CD14-positive monocyte (primary cell): ENCODE data around the gene DIAPH2. TPM values are rescaled to one million over a fixed set of nuclear protein-coding genes. Genes with fewer than 3 reads are reported as not detected.

Experiments used
- DNase-seq, 3 donors: peaks; one replicate each; pipeline ENCODE4 v3.0.0-alpha.2; 2011 to 2022
- H2AFZ ChIP-seq: 2 replicates; pipeline ENCODE4 v1.6.0; 2012; ENCODE audit warnings: mild to moderate bottlenecking, low read depth, low read length, inconsistent platforms; ENCODE audit not compliant: insufficient read depth, poor library complexity, severe bottlenecking
- H3K27ac ChIP-seq, 2 donors: 1 replicate in 1 of 2; 2 replicates in 1 of 2; pipeline ENCODE4 v1.5.1; 2012 to 2013; ENCODE audit warnings: low read length in 2 of 2, control low read depth in 1 of 2, inconsistent platforms in 1 of 2, low read depth in 1 of 2, mild to moderate bottlenecking in 1 of 2
- H3K27me3 ChIP-seq, 2 donors: one replicate each; pipeline versions ENCODE4 v1.6.0 to v1.6.1; 2011 to 2013; ENCODE audit warnings: low read length in 2 of 2; ENCODE audit not compliant: control insufficient read depth in 2 of 2, insufficient read depth in 2 of 2
- H3K36me3 ChIP-seq, 2 donors: replicated peaks in 1 of 2; 1 replicate in 1 of 2; 2 replicates in 1 of 2; pipeline versions ENCODE4 v1.5.1 to v1.6.1; 2012 to 2013; ENCODE audit warnings: low read length in 2 of 2, control low read depth in 1 of 2, inconsistent platforms in 1 of 2, mild to moderate bottlenecking in 1 of 2; ENCODE audit not compliant: insufficient read depth in 2 of 2, control insufficient read depth in 1 of 2
- H3K4me1 ChIP-seq, 2 donors: 1 replicate in 1 of 2; 2 replicates in 1 of 2; pipeline versions ENCODE4 v1.5.1 to v1.6.1; 2012 to 2013; ENCODE audit warnings: low read length in 2 of 2, control low read depth in 1 of 2, inconsistent platforms in 1 of 2, mild to moderate bottlenecking in 1 of 2, moderate library complexity in 1 of 2; ENCODE audit not compliant: insufficient read depth in 2 of 2, control insufficient read depth in 1 of 2
- H3K4me2 ChIP-seq: replicated peaks from 2 replicates; pipeline ENCODE3; 2012; ENCODE audit warnings: low read length, moderate library complexity, mild to moderate bottlenecking; ENCODE audit not compliant: poor library complexity, severe bottlenecking; ENCODE audit errors: extremely low read depth
- H3K4me3 ChIP-seq, 3 experiments: fragments of 200-600 bp in 1 of 3; sonication (generic) in 1 of 3; replicated peaks in 1 of 3; 1 replicate in 2 of 3; 2 replicates in 1 of 3; pipeline ENCODE4 v1.5.1; 2011 to 2013; ENCODE audit warnings: low read length in 3 of 3, mild to moderate bottlenecking in 3 of 3, control low read depth in 2 of 3, low read depth in 2 of 3, inconsistent platforms in 1 of 3, moderate library complexity in 1 of 3
- H3K79me2 ChIP-seq: 2 replicates; pipeline ENCODE4 v1.6.0; 2012; ENCODE audit warnings: mild to moderate bottlenecking, control low read depth, inconsistent platforms, low read length, moderate library complexity; ENCODE audit not compliant: insufficient read depth
- H3K9ac ChIP-seq: 2 replicates; pipeline ENCODE4 v1.6.0; 2017; ENCODE audit warnings: low read length, mild to moderate bottlenecking; ENCODE audit not compliant: insufficient read depth, poor library complexity, severe bottlenecking
- H3K9me3 ChIP-seq, 2 donors: replicated peaks in 1 of 2; 1 replicate in 1 of 2; 2 replicates in 1 of 2; pipeline versions ENCODE4 v1.5.1 to v1.6.1; 2012 to 2013; ENCODE audit warnings: low read length in 2 of 2, control low read depth in 1 of 2; ENCODE audit not compliant: control insufficient read depth in 1 of 2, insufficient read depth in 1 of 2
- H4K20me1 ChIP-seq: 2 replicates; pipeline ENCODE4 v1.6.0; 2012; ENCODE audit warnings: mild to moderate bottlenecking, low read length, control low read depth, moderate library complexity; ENCODE audit not compliant: insufficient read depth
- H3K27ac Mint-ChIP-seq, 7 donors: one replicate each; pipeline ENCODE4 v1.8.0; 2020; ENCODE audit warnings: mild to moderate bottlenecking in 7 of 7, mixed read lengths in 7 of 7, moderate library complexity in 6 of 7, inconsistent platforms in 2 of 7
- H3K27me3 Mint-ChIP-seq, 3 donors: one replicate each; pipeline ENCODE4 v1.8.0; 2021 to 2022; ENCODE audit warnings: low read depth in 3 of 3, mild to moderate bottlenecking in 3 of 3, mixed read lengths in 3 of 3, moderate library complexity in 3 of 3, inconsistent platforms in 1 of 3
- H3K36me3 Mint-ChIP-seq, 2 donors: one replicate each; pipeline ENCODE4 v1.8.0; 2020; ENCODE audit warnings: mixed read lengths in 2 of 2, inconsistent platforms in 1 of 2, mild to moderate bottlenecking in 1 of 2
- H3K4me1 Mint-ChIP-seq: one replicate; pipeline ENCODE4 v1.8.0; 2020; ENCODE audit warnings: mild to moderate bottlenecking, mixed read lengths
- H3K4me3 Mint-ChIP-seq, 2 donors: one replicate each; pipeline ENCODE4 v1.8.0; 2020; ENCODE audit warnings: mild to moderate bottlenecking in 2 of 2, mixed read lengths in 2 of 2, moderate library complexity in 1 of 2
- H3K9me3 Mint-ChIP-seq, 7 donors: one replicate each; pipeline ENCODE4 v1.8.0; 2020 to 2022; ENCODE audit warnings: mixed read lengths in 7 of 7, mild to moderate bottlenecking in 6 of 7, moderate library complexity in 6 of 7, inconsistent platforms in 2 of 7
- WGBS: methylation state at CpG from one replicate; pipeline ENCODE4 v1.1.5; 2013; ENCODE audit warnings: missing lambda C conversion rate; ENCODE audit not compliant: insufficient coverage; 5-methylcytosine and 5-hydroxymethylcytosine counted together
- intact Hi-C, 2 donors: fragments of 100-400 bp; cut with micrococcal nuclease; formaldehyde crosslinking; loops; one replicate each; pipeline versions ENCODE4 v1.15.0 to v1.15.1; 2023
- polyA plus RNA-seq, 3 donors: library from polyadenylated mRNA; depleted of rRNA in 1 of 3; unstranded in 2 of 3; stranded (reverse) in 1 of 3; fragments of 300-500 nt in 2 of 3; fragments of >200 nt in 1 of 3; fragmentation: Illumina TruSeq in 2 of 3; gene quantifications; 1 replicate in 2 of 3; 2 replicates in 1 of 3; pipeline ENCODE4 v1.2.3, GENCODE V29; 2012 to 2021
- TF ChIP-seq, protein P1 (sequence below): fragments of 200-600 bp; IDR thresholded peaks from one replicate; pipeline ENCODE4 v1.8.0; 2022; ENCODE audit warnings: antibody characterized with exemption, mild to moderate bottlenecking

Gene DIAPH2
- polyA plus RNA-seq, 3 donors: 9.5 to 20.5 (median 11.4) TPM

DNA sequence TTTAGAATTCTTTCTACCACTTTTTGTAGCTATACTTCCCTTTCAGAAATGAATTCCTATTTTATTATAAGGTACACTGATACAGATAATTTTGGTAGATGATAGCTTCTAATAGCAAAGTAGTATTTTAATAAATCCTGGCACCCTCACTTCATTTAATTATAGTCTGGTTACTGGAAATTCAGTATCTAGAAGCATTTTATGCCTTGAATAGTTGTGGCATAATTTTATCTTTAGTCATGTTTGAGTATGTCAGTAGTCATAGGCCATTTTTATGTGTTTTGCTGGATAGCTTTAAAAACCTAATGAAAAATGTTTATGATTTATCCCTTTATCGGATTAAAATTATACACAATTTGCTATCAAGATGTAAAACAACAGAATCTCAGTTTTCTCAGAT, 92.3 kb downstream of the DIAPH2 start:
- no CpG with 5 or more reads among the region's 1 CpG for WGBS
- Mint-ChIP-seq H3K27me3 (peaks cover 0 to 4% (median 1%) of the 10 kb centered on the region in 3 donors), H3K36me3 (peaks cover 6 to 8% of the 10 kb centered on the region in 2 donors), H3K4me1 (no peaks in the 10 kb centered on the region), H3K9me3 (no peaks in the 10 kb centered on the region), H3K27ac (no peak overlapping the region), H3K4me3 (no peak overlapping the region)
- Histone ChIP-seq H3K27ac (no peak overlapping the region), H2AFZ (no peak overlapping the region), H3K27me3 (no peaks in the 10 kb centered on the region), H4K20me1 (no peaks in the 10 kb centered on the region), H3K9ac (no peak overlapping the region), H3K4me1 (no peaks in the 10 kb centered on the region), H3K79me2 (peaks cover 11% of the 10 kb centered on the region), H3K4me3 (no peak overlapping the region), H3K9me3 (no peaks in the 10 kb centered on the region), H3K36me3 (no peaks in the 10 kb centered on the region), H3K4me2 (no peak overlapping the region)
- no peak for DNase-seq
- TF ChIP-seq, protein P1, sequence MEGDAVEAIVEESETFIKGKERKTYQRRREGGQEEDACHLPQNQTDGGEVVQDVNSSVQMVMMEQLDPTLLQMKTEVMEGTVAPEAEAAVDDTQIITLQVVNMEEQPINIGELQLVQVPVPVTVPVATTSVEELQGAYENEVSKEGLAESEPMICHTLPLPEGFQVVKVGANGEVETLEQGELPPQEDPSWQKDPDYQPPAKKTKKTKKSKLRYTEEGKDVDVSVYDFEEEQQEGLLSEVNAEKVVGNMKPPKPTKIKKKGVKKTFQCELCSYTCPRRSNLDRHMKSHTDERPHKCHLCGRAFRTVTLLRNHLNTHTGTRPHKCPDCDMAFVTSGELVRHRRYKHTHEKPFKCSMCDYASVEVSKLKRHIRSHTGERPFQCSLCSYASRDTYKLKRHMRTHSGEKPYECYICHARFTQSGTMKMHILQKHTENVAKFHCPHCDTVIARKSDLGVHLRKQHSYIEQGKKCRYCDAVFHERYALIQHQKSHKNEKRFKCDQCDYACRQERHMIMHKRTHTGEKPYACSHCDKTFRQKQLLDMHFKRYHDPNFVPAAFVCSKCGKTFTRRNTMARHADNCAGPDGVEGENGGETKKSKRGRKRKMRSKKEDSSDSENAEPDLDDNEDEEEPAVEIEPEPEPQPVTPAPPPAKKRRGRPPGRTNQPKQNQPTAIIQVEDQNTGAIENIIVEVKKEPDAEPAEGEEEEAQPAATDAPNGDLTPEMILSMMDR: no peak
- intact Hi-C loops: no loop called here

DNA sequence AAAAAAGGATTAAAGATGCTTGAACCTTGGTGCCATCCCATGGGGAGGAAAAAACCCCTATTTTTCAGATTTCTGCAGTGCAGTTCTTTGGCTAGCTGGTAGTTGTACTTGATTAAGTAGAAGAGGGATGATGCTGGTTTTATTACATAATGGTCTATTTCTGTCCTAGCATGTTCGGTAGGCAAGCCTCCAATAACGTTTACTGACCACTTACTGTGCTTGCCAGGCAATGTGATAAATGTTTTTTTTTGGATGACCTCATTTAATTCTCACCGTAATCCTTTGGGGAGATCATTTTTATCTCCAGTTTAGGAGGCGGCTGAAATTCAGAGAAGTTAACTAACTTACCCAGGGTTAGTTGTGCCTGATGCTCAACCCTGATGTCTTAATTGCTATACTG, 106.9 kb downstream of the DIAPH2 start:
- Histone ChIP-seq H3K4me1 (no peaks in the 10 kb centered on the region), H4K20me1 (peaks cover 43% of the 10 kb centered on the region), H3K27me3 (no peaks in the 10 kb centered on the region), H3K4me3 (no peak overlapping the region), H3K36me3 (peaks cover 0 to 3% of the 10 kb centered on the region in 2 donors), H3K79me2 (peaks cover 3% of the 10 kb centered on the region), H3K9ac (no peak overlapping the region), H2AFZ (no peak overlapping the region), H3K27ac (no peak overlapping the region), H3K9me3 (no peaks in the 10 kb centered on the region), H3K4me2 (no peak overlapping the region)
- Mint-ChIP-seq H3K27me3 (no peaks in the 10 kb centered on the region), H3K27ac (no peak overlapping the region), H3K9me3 (no peaks in the 10 kb centered on the region), H3K36me3 (peaks cover 2 to 3% of the 10 kb centered on the region in 2 donors), H3K4me1 (no peaks in the 10 kb centered on the region), H3K4me3 (no peak overlapping the region)
- WGBS: no CpG with 5 or more reads among the region's 4 CpGs
- no peak for DNase-seq
- intact Hi-C loops: no loop called here
- TF ChIP-seq, protein P1: no peak
